LNCAP (cell line): ENCODE results near the gene MRAP.

ENCODE experiments used
- TF ChIP-seq, protein P1 (sequence below): fragments of 450-650 bp; IDR thresholded peaks from 2 replicates; pipeline ENCODE4 v1.5.1; 2017; ENCODE audit warnings: mild to moderate bottlenecking

MRAP gene

DNA sequence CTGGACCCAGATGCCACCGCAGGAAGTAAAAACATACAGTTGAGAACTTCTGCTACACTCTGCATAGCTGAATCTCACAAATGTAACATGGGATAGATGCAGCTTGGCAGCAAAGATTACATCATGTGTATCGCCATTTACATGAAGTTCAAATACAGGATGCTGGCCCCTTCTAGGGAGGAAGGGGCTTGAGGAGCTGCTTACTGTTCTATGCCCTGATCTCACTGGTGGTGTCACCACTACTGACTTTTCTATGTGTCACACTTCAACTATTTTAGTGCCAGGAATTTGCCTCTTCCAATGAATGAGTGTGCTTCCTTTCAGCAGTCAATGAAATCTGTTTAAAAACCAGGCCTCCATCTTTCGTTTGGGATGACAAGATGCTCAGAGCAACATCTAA, 31.1 kb downstream of the MRAP start:
- TF ChIP-seq, protein P1, sequence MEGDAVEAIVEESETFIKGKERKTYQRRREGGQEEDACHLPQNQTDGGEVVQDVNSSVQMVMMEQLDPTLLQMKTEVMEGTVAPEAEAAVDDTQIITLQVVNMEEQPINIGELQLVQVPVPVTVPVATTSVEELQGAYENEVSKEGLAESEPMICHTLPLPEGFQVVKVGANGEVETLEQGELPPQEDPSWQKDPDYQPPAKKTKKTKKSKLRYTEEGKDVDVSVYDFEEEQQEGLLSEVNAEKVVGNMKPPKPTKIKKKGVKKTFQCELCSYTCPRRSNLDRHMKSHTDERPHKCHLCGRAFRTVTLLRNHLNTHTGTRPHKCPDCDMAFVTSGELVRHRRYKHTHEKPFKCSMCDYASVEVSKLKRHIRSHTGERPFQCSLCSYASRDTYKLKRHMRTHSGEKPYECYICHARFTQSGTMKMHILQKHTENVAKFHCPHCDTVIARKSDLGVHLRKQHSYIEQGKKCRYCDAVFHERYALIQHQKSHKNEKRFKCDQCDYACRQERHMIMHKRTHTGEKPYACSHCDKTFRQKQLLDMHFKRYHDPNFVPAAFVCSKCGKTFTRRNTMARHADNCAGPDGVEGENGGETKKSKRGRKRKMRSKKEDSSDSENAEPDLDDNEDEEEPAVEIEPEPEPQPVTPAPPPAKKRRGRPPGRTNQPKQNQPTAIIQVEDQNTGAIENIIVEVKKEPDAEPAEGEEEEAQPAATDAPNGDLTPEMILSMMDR = no peak

DNA sequence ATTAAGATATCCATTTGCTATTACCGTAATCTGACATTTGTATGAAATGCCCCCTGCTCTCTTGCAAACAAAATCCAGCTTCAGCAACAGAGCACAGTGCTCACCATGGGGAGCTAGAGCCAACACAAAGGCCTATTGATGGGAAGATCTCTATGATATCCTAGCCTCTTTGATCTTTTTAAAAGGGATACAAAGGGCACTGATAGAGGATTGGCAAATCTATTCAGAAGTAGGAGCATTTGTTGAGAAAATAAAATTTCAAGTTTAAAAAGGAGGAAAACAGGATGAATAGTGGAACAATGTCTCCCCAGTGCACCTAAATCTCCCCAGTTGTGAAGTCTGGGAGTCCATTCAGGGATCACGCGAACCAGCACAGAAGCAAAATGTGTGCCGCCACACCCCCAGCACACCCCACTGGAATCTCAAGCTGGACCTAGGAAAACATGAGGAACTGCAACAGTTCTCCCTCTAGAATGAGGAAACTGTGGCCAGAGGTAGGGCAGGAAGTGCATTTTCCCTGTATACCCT, 32.2 kb downstream of the MRAP start:
- TF ChIP-seq, protein P1 = no peak

DNA sequence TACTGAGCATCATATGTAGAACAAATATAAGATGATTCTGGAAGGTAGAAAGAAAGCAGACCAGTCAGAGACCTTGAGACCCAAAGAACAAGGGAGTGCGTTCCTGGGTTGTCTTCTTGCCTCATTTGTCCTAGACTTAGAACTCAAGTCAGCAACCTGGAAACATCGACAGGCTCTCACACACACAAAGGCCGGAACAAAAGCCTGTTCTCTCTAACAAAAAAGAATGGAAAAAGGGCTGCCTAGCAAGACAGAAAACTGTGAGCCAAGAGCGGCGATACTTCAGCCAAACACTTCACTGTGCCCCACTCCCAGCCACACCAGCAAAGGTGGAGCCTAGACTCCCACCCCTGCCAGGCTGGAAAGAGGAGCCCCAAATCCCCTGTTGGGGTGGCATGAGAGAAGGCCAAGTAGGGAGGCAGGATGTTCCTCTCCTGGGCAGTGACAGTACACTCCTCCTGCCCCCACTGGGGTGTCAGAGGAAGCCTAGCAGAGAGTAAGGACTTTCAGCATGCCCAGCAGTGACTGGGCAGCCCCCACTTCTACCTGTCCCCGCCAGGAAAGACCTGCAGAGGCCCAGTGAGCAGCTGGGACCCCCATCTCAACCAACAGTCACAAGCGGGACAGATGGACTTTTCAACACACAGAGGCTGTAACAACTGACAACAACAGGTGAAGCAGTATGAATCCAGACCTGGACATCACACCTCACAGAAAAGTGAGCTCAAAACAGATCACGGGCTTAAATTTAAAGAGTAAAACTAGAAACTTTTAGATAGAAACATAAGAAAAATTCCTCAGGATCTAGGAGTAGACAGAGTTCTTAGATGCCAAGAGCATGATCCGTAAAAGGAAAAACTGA, 33.0 kb downstream of the MRAP start:
- TF ChIP-seq, protein P1 = no peak

DNA sequence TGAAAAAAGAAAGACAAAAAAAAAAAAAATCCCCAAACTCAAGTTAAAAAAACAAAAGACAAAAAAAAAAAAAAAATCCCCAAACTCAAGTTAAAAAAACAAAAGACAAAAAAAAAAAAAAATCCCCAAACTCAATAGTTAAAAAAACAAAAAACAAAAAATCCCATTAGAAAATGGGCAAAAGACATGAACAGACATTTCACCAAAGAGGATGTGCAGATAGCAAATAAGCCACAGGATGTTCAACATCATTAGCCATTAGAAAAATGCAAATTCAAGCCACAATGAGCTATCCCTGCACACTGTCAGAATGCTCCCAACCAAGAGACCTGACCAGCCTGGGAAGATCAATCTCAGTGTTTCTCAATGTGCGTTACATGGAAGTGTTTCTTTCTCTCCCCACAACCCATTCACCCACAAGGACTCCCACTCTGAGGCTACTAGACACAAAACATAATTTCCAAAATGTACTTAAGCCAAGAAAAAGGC, 33.9 kb downstream of the MRAP start:
- TF ChIP-seq, protein P1 = no peak

DNA sequence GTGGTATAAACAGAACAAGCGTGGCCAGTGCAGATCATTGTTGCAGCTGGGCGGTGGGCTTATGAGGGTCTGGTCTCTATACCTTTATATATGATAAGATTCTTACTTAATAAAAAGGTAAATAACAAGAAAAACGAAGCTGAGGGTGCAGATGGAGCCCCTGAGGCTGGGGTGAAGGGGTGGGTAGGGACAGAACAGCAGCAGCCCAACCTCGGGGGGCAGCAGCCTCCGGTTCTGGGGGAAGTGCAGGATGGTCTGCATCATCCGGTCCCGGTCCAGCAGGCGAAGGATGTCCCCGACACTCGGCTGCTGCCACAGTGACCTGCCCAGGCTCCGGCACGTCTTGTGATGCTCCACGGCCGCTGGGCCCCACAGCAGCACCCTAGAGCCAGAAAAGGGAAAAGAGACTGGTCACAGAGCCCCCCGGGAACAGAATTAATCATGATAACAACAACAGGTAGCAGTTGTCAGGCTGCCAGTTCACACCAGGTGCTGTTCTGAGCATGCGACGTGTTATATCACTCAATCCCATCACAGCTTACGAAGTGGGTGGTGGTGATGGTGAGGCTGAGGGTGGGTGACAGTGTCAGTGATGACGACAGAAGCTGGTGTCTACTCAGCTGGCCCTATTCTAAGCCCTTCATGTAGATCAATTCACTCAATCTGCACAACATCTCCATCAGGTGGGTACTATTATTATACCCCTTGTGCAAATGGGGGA, 35.5 kb downstream of the MRAP start:
- TF ChIP-seq, protein P1 = no peak

DNA sequence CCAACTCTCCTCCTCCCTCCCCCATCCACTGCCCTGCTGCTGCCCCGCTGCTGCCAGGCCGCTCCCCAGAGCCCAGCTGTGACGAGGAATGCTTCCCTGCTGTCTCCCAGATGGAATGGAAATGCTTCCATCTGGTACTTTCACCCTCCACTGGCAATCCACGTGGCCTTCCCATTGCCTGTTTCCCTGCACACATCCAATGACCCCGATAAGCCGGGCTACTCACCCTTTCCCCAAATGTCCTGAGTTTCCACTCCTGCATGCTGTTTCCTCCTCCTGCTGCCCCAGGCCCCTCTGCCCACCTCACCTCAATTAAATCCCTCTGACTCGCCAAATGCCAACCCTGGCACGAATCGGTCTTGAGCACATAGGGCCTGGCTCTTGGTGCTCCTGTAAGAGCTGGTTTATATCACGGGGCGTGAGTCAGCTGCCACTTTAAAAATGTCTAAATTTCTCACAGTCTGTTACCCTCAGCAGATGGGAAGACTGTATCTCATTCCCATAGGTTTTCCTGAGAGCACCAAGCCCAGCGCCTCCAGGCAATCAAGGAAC, 36.4 kb downstream of the MRAP start:
- TF ChIP-seq, protein P1 = no peak
